GM19099 (cell line): Measurements from ENCODE around the gene SPANXN3.
"Not testable (repeated sequence)": the region's sequence is repeated elsewhere in the genome, so short reads cannot be mapped to it uniquely, and the experiment has no call there.

Experiments used
- POLR2A ChIP-seq: IDR thresholded peaks from 3 replicates; pipeline ENCODE4 v1.6.1; 2011; ENCODE audit warnings: low read depth; ENCODE audit not compliant: insufficient read length; ENCODE audit errors: extremely low read depth

Gene SPANXN3

DNA sequence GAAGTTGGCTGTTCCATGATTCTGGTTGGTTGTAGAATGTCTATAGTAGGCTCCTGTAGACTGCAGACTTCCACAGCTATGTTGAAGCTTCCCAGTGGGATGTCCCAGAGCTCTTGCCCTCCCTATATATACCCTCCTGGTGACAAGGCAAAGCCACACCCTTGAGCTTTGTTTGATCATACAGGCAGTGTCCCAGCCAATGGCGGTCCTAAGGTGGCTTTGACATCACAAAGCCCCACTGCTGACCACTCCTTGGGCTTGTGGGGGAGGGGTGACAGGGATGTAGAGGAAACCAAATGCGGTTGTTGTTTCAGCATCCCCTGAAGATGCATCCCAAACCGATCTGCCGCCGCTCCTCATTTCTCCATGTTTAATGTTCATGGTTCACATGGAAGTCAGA, at the start of gene SPANXN3:
Gene SPANXN3, minus strand, starts transcription at position 101 of the 400 bp plus-strand sequence. Its CDS starts 84 bp downstream, at position 17.
- TF ChIP-seq POLR2A: not testable (repeated sequence)

- TF ChIP-seq POLR2A: no peak
Observed at GRCh38 chrX:143536176-143536575, 18.9 kb upstream of the SPANXN3 start.

- no peak for TF ChIP-seq POLR2A
Observed at GRCh38 chrX:143500751-143501150, 16.5 kb downstream of the SPANXN3 start.

- TF ChIP-seq POLR2A: no peak
Observed at GRCh38 chrX:143486105-143486504, 31.2 kb downstream of the SPANXN3 start.

DNA sequence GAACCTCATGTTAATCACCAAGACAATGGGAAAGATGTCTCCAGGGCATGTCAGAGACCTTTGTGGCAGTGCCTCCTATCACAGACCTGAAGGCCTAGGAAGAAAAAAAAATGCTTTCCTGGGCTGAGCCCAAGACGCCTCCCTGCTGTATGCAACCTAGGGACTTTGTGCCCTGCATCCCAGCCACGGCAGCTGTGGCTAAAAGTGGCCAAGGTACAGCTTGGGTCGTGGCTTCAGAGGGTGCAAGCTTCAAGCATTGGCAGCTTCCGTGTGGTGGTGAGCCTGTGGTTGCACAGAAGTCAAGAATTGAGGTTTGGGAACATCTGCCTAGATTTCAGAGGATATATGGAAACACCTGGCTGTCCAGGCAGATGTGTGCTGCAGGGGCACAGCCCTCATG, 40.5 kb downstream of the SPANXN3 start:
- no peak for TF ChIP-seq POLR2A

- no peak for TF ChIP-seq POLR2A
Observed at GRCh38 chrX:143472347-143472938, 44.8 kb downstream of the SPANXN3 start.

DNA sequence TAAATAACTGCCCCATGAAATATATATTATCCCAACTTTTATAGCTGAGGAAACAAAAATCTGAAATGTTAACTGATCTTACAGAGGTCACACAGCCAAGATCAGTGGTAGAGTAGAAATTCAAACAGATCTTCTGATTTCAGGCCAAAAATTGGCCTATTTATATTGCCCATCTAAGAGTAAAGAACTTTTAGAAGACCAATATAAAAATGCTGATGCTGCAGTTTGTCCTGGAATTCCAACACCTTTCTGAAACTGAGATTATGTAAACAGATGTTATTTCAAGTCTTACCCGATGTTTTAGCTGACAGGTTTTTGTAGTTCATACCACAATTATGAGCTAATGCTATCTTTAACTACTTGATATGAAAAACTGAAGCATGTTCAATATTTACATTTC, 51.1 kb downstream of the SPANXN3 start:
- no peak for TF ChIP-seq POLR2A

- no peak for TF ChIP-seq POLR2A
Observed at GRCh38 chrX:143462696-143463095, 54.6 kb downstream of the SPANXN3 start.

DNA sequence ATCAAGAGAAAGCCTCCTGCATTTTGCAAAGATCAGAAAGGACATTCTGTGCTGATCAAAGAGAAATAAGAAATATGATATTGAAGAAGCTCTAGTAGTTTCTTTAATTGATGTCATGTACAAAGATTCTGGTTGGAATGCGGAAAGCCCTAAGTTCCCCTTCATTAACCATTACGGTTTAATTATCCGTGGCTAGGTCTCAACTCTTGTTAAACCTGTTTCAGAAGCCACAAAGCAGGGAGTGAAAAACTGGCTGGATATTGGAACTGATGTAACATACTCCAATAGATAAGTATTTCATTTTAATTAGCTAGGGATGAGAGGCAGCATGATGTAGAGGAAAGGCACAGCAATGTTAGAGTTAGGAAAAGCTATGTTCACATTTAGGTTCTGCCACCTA, 55.7 kb downstream of the SPANXN3 start:
- TF ChIP-seq POLR2A: no peak
